ENCODE data around the gene FER1L5. TPM values are rescaled to one million over a fixed set of nuclear protein-coding genes. Genes with fewer than 3 reads are reported as not detected.

The FER1L5 gene
- total and polyA plus RNA-seq, 2 of the 8 experiments (the other 6 are each of a cell fraction or from before 2014, with no cell fraction given) = 0.23 to 0.88 TPM

DNA sequence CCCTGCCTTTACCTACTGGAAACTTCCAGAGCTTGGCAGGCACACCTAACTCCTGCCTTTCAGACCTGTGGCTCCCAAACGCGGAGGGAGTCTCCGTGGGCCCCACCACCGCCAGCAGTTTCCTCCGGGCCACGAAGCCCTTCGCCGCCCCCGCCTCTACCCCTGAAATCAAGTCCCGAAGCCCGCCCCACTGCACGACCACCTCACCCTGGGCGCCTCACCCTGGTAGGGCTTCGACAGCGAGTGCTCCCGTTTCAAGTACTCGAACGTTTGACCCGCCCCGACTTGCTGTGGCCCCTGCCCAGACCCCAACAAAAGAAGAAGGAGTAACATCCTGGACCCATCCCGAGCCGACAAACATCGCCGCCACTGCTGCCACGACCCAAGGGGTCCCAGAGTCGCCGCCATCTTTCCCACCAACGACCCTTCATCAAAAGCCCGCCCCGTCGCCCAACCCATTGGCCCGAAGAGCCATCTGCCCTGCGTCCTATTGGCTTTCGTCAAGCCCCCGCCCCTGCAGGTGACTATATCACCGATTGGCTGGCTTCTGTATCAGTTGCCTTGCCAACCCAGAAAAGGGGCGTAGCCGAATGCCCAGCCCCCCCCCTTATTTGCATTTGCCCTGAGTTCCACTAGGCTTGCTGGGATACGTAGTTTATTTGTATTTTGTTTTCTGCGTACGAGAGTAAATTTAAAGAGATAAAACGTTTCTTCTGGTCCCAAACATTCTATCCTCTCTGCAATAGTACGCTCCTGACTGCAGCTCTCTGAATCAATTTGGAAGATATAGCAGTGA lies 97.3 kb downstream of the FER1L5 start, which contains the start of gene LMAN2L:
Gene LMAN2L, minus strand, starts transcription at position 432 of the 796 bp plus-strand sequence. Its CDS starts 24 bp downstream, at position 408.
- Histone ChIP-seq H3K79me1 (ENCODE audit: low read depth, low read length) (peaks cover 6% of the 10 kb centered on the region), H3K4me2 (ENCODE audit: insufficient read depth in 1 of 2, low read depth in 2 of 2, low read length in 2 of 2) (peak within 1 kb of the TSS; percentile 79 to 87), H3K4ac (replicated peaks; ENCODE audit: insufficient read length, low read depth, low read length) (no peak within 1 kb of the TSS), H2BK120ac (replicated peaks; ENCODE audit: low read depth, low read length) (no peak within 1 kb of the TSS), H3K27me3 (replicated peaks in 1 of 4; ENCODE audit: control insufficient read depth in 3 of 4, extremely low read depth in 1 of 4, insufficient read depth in 3 of 4, low read length in 3 of 4) (no peaks in the 10 kb centered on the region), H3K56ac (replicated peaks; ENCODE audit: insufficient read length, low read depth, low read length) (no peak within 1 kb of the TSS), H3K36me3 (ENCODE audit: control insufficient read depth in 2 of 4, insufficient read depth in 4 of 4, low read length in 3 of 4) (peaks cover 2 to 21% (median 9%) of the 10 kb centered on the region in 4 experiments; a peak in 7 of 8 replicates), H2AK5ac (ENCODE audit: low read depth, low read length) (no peak within 1 kb of the TSS), H3K9ac (replicated peaks in 1 of 4; ENCODE audit: extremely low read depth in 1 of 4, low read depth in 3 of 4, low read length in 3 of 4) (peak within 1 kb of the TSS in 3 of 4 experiments; percentile 66 to 78 (median 73); a peak in 6 of 7 replicates), H3K4me3 (ENCODE audit: extremely low read depth in 1 of 4, insufficient read depth in 2 of 4, low read depth in 3 of 4, low read length in 4 of 4) (peak within 1 kb of the TSS; percentile 66 to 97 (median 77)), H3K14ac (ENCODE audit: insufficient read length) (no peak within 1 kb of the TSS), H4K91ac (replicated peaks; ENCODE audit: insufficient read length, low read length) (no peak within 1 kb of the TSS), H3K27ac (ENCODE audit: low read depth, low read length) (peak within 1 kb of the TSS; percentile 53), H4K5ac (ENCODE audit: insufficient read length, low read depth, low read length) (peak within 1 kb of the TSS; percentile 55), H3K9me3 (ENCODE audit: insufficient read depth in 2 of 2, low read depth in 1 of 2, low read length in 1 of 2) (no peaks in the 10 kb centered on the region), H2BK12ac (ENCODE audit: low read depth, low read length) (0 out of 2 replicates have a peak within 1 kb of the TSS, but pooled peaks have one; percentile 60), H2BK5ac (ENCODE audit: low read depth, low read length) (0 out of 2 replicates have a peak within 1 kb of the TSS, but pooled peaks have one; percentile 52), H3K79me2 (ENCODE audit: control insufficient read depth in 1 of 2, insufficient read depth in 2 of 2, low read length in 2 of 2) (peaks cover 0 to 20% of the 10 kb centered on the region in 2 experiments; a peak in 2 of 4 replicates), H4K20me1 (replicated peaks in 1 of 2; ENCODE audit: control insufficient read depth in 1 of 2, insufficient read depth in 2 of 2, low read length in 2 of 2) (no peaks in the 10 kb centered on the region), H2AFZ (ENCODE audit: low read length) (peak within 1 kb of the TSS; percentile 87; the same call in 1 of the 2 replicates), H3K23ac (ENCODE audit: insufficient read length) (no peak within 1 kb of the TSS), H3K23me2 (ENCODE audit: low read depth, low read length) (peaks cover 4% of the 10 kb centered on the region; the same call in 1 of the 2 replicates), H3K4me1 (replicated peaks in 1 of 4; ENCODE audit: control insufficient read depth in 3 of 4, insufficient read depth in 4 of 4, low read length in 3 of 4) (peaks cover 0 to 3% (median 1%) of the 10 kb centered on the region in 4 experiments; a peak in 3 of 7 replicates), H2BK20ac (ENCODE audit: low read length) (no peak within 1 kb of the TSS), H2BK15ac (ENCODE audit: low read length) (no peak within 1 kb of the TSS), H4K8ac (ENCODE audit: extremely low read depth, insufficient read depth, low read length) (peak within 1 kb of the TSS; percentile 96; the same call in 1 of the 2 replicates), H3K18ac (ENCODE audit: extremely low read depth, low read length) (no peak within 1 kb of the TSS)
- peak; percentile 85 to 92 for DNase-seq (ENCODE audit: low read depth in 1 of 2, low spot score in 2 of 2)
- CTCF ChIA-PET (ENCODE audit: partially characterized antibody) = interaction anchor here (0.9 to 1.3 kb wide), 4 partner anchors 22 to 70 kb away, joined by 4 to 5 read pairs (median 4); no protein-coding TSS in a partner anchor
- POLR2A ChIA-PET (ENCODE audit: partially characterized antibody) = no interaction called here
- no peak for FAIRE-seq
- WGBS, 2 experiments (ENCODE audit: extremely low coverage in 1 of 2, insufficient coverage in 1 of 2, insufficient read length in 1 of 2, insufficient replicate concordance in 2 of 2, low coverage in 1 of 2, low lambda C conversion rate in 2 of 2, missing lambda C conversion rate in 1 of 2) = 2% methylated on average over 40 of the region's 43 CpGs; no CpG with 5 or more reads in 1 of the 2 experiments
- no peak for TF ChIP-seq CBX8 (IDR thresholded peaks at IDR 0.05; ENCODE audit: borderline replicate concordance, low read depth, low read length)
- no peak for TF ChIP-seq EGR1 (IDR thresholded peaks at IDR 0.05; ENCODE audit: borderline replicate concordance, low read depth, low read length)
- no peak for TF ChIP-seq GABPA (IDR thresholded peaks at IDR 0.05; ENCODE audit: borderline replicate concordance, insufficient read depth, low read length)
- no peak for TF ChIP-seq SAP30 (IDR thresholded peaks at IDR 0.05; ENCODE audit: insufficient read depth, insufficient replicate concordance, low read length)
- no peak for TF ChIP-seq KDM4A (IDR thresholded peaks at IDR 0.05; ENCODE audit: low read depth, low read length, severe bottlenecking)
